NB4 (cell line): ENCODE measurements around the gene SMARCA4.
A peak's percentile ranks its signal among the peaks of the same experiment; 100 is the strongest.

Experiments used
- DNase-seq: peaks from one replicate; pipeline ENCODE4 v3.0.0; 2010; ENCODE audit warnings: low read depth
- H3K4me3 ChIP-seq: one replicate; pipeline ENCODE4 v1.5.1; 2011; ENCODE audit warnings: mild to moderate bottlenecking, low read depth, low read length, moderate library complexity
- CTCF ChIP-seq: IDR thresholded peaks from one replicate; pipeline ENCODE4 v1.5.1; 2012; ENCODE audit warnings: low read depth, low read length
- MYC ChIP-seq: IDR thresholded peaks from 2 replicates; pipeline ENCODE4 v1.6.1; 2011; ENCODE audit warnings: low read depth, low read length
- POLR2A ChIP-seq: IDR thresholded peaks from 2 replicates; pipeline ENCODE4 v1.6.1; 2011; ENCODE audit warnings: mild to moderate bottlenecking; ENCODE audit not compliant: insufficient read length; ENCODE audit errors: extremely low read depth
- TF ChIP-seq, protein P1 (sequence below): IDR thresholded peaks from 2 replicates; pipeline ENCODE4 v1.6.1; 2011; ENCODE audit warnings: low read depth, low read length

Gene SMARCA4

GRCh38 chr19:10960314-10961072 lies at the start of gene SMARCA4:
Gene SMARCA4 (plus strand): TSS chr19:10961030. CDS start chr19:10984152, 23,122 bp downstream.
- TF ChIP-seq MYC (peak; percentile 15; the same call in 1 of the 2 replicates), CTCF (no peak), POLR2A (peak; percentile 95)
- TF ChIP-seq, protein P1, sequence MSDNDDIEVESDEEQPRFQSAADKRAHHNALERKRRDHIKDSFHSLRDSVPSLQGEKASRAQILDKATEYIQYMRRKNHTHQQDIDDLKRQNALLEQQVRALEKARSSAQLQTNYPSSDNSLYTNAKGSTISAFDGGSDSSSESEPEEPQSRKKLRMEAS, result peak; percentile 80; the same call in 1 of the 2 replicates
- H3K4me3 ChIP-seq, result peak within 1 kb of the TSS; percentile 97
- peak; percentile 95 for DNase-seq

GRCh38 chr19:10911579-10912363 lies 49.1 kb upstream of the SMARCA4 start:
- no peak overlapping the region for H3K4me3 ChIP-seq
- no peak for DNase-seq
- TF ChIP-seq MYC, result no peak
- TF ChIP-seq, protein P1, result no peak
- TF ChIP-seq POLR2A, result no peak
- TF ChIP-seq CTCF, result no peak

DNA sequence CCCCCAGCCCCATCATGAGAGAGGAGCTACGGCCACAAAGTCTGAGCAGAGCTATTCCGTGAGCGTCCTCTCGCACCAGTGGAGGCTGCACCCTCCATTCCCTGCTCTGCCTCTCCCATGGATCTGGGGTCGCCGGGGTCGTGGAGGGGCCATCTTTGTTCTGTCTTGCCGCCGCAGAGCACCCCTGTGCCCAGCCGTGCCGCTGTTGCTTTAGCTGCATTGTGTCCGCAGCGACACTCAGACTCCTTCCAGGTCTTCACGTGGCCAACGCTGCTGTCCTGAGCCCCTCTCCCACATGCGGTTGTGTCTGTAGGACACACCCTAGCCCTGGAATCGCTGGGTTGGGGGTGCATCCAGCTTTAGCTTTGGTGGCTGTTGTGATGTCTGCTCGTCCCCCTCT lies 48.2 kb upstream of the SMARCA4 start:
- no peak overlapping the region for H3K4me3 ChIP-seq
- DNase-seq, result no peak
- TF ChIP-seq MYC, result no peak
- TF ChIP-seq CTCF, result no peak
- no peak for TF ChIP-seq POLR2A
- TF ChIP-seq, protein P1, result no peak

DNA sequence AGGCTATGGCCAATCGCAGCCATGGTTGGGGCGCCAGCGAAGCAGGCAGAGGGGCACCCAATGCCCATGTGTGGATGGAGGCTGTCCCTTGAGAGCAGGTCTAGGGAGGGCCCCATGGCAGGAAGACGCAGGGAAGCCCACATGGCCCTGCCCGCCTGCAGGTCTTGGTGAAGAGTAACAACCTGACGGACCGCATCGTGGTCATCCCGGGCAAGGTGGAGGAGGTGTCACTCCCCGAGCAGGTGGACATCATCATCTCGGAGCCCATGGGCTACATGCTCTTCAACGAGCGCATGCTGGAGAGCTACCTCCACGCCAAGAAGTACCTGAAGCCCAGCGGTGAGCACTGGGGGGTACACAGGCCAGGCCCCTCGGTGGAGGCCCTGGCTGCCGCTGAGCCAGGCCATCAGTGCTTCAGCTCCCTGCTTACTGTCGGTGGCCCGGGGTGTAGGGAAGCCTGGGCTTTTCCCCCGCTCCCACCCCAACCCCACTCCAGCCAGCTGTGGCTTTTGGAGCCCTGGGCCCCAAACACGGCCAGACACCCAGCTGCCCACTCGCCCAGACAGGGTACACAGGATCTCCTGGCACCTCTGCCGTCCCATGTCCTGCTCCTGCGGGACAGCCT lies 47.0 kb upstream of the SMARCA4 start:
- no peak for TF ChIP-seq MYC
- TF ChIP-seq POLR2A, result no peak
- no peak for TF ChIP-seq CTCF
- TF ChIP-seq, protein P1, result no peak
- DNase-seq, result no peak
- H3K4me3 ChIP-seq, result no peak overlapping the region

DNA sequence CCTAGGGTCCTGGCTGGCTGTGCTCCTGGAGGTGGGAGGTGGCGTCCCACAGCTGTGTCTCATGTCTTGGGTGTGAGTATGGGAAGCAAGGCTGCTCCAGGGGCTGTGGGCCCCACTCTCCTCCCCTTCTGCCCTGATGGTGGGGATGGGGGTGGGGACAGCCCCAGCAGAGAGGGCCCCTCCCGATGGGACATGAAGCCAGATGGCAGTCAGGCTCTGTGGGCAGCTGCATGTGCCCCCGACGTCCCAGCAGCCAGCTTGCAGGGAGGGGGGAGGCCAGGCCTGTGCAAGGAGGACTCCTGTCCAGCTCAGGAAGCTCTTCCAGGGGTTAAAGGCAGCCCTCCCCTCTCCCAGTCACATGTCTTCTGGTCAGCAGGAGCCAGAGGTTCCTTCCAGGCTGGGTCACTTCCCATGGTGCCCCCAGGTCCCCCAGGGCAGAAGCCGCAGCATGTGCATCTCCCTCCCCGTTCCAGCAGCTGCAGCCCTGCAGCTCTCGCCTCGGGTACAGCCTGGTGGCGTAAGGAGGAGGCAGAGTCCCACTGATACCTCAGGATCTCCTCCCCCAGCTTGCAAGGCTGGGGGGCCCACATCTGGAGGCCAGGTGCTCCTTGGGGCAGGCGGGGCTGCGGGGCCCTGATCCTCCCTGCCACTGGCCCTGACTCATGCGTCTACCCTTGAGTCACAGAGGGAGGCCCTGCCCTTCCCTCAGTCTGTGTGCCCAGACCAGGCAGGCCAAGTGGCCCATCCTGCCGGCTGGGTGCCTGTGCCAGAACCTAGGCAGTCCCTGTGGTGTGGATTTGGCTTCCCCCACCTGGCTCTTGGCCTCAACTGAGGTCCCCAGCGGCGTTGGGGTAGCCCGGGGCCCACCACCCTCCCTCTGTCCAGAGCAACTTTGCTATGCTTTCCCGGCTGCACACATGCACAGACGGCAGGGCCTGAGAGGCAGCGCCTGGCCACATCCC lies 45.4 kb upstream of the SMARCA4 start:
- TF ChIP-seq POLR2A, result no peak
- no peak for TF ChIP-seq CTCF
- TF ChIP-seq, protein P1, result no peak
- TF ChIP-seq MYC, result no peak
- H3K4me3 ChIP-seq, result no peak overlapping the region
- peak; percentile 36 for DNase-seq
